Cardiac muscle cell (in vitro differentiated cells and primary cell): ENCODE data around the gene IQGAP2. TPM values are rescaled to one million over a fixed set of nuclear protein-coding genes. Genes with fewer than 3 reads are reported as not detected.

Experiments
- DNase-seq, 2 donors: peaks; one replicate each; pipeline versions ENCODE4 v3.0.0 to v3.0.0-alpha.2; 2010 to 2017; ENCODE audit warnings: low read depth in 1 of 2, low spot score in 1 of 2
- H3K27ac ChIP-seq: fragments of 200-600 bp; sonication (generic); 2 replicates; pipeline ENCODE4 v1.5.1; 2016
- H3K27me3 ChIP-seq: fragments of 200-600 bp; sonication (generic); 2 replicates; pipeline ENCODE4 v1.6.0; 2016; ENCODE audit warnings: control low read depth
- H3K36me3 ChIP-seq: fragments of 200-600 bp; sonication (generic); 2 replicates; pipeline ENCODE4 v1.5.1; 2016; ENCODE audit warnings: control low read depth
- H3K4me1 ChIP-seq: fragments of 200-600 bp; sonication (generic); 2 replicates; pipeline ENCODE4 v1.8.1; 2017; ENCODE audit warnings: low read depth, mild to moderate bottlenecking, mixed run types
- H3K4me3 ChIP-seq: fragments of 200-600 bp; sonication (generic); 2 replicates; pipeline ENCODE4 v1.5.1; 2016; ENCODE audit warnings: mild to moderate bottlenecking
- H3K9me3 ChIP-seq: fragments of 200-600 bp; sonication (generic); 2 replicates; pipeline ENCODE4 v1.5.1; 2017; ENCODE audit warnings: low read depth, mild to moderate bottlenecking, control low read depth
- CTCF ChIP-seq: IDR thresholded peaks from 2 replicates; pipeline ENCODE4 v1.5.1; 2012; ENCODE audit warnings: low read depth, mild to moderate bottlenecking, low read length
- polyA plus RNA-seq: library from polyadenylated mRNA; unstranded; fragments of >200 nt; fragmentation: Nextera tagmentation; extraction: Ambion mirVana; gene quantifications from 2 replicates; pipeline ENCODE4 v1.2.1, GENCODE V29; 2016
- total RNA-seq: library from RNA; depleted of rRNA; stranded (reverse); fragments of >200 nt; gene quantifications from 2 replicates; pipeline ENCODE4 v1.2.3, GENCODE V29; 2016

IQGAP2 gene
- total RNA-seq (8.7 and 10.8 TPM in 2 replicates), polyA plus RNA-seq (4.1 and 5.6 TPM in 2 replicates)

GRCh38 chr5:76402886-76403765 is at the start of gene IQGAP2:
Gene IQGAP2, plus strand, starts transcription at chr5:76403285. Its CDS starts 261 bp downstream, at chr5:76403546.
- no peaks in the 10 kb centered on the region for H3K36me3 ChIP-seq
- H3K9me3 ChIP-seq, result no peaks in the 10 kb centered on the region
- peak; percentile 69 for TF ChIP-seq CTCF
- peaks cover 5% of the 10 kb centered on the region for H3K27me3 ChIP-seq
- no peaks in the 10 kb centered on the region for H3K4me1 ChIP-seq
- H3K27ac ChIP-seq, result no peak within 1 kb of the TSS
- H3K4me3 ChIP-seq, result peak within 1 kb of the TSS; percentile 91
- peak; percentile 62 to 84 for DNase-seq

GRCh38 chr5:76356887-76357286 is 46.2 kb upstream of the IQGAP2 start:
- no peak overlapping the region for H3K27ac ChIP-seq
- no peaks in the 10 kb centered on the region for H3K36me3 ChIP-seq
- DNase-seq, result no peak
- H3K27me3 ChIP-seq, result no peaks in the 10 kb centered on the region
- no peaks in the 10 kb centered on the region for H3K4me1 ChIP-seq
- H3K4me3 ChIP-seq, result no peak overlapping the region
- no peak for TF ChIP-seq CTCF
- no peaks in the 10 kb centered on the region for H3K9me3 ChIP-seq

DNA sequence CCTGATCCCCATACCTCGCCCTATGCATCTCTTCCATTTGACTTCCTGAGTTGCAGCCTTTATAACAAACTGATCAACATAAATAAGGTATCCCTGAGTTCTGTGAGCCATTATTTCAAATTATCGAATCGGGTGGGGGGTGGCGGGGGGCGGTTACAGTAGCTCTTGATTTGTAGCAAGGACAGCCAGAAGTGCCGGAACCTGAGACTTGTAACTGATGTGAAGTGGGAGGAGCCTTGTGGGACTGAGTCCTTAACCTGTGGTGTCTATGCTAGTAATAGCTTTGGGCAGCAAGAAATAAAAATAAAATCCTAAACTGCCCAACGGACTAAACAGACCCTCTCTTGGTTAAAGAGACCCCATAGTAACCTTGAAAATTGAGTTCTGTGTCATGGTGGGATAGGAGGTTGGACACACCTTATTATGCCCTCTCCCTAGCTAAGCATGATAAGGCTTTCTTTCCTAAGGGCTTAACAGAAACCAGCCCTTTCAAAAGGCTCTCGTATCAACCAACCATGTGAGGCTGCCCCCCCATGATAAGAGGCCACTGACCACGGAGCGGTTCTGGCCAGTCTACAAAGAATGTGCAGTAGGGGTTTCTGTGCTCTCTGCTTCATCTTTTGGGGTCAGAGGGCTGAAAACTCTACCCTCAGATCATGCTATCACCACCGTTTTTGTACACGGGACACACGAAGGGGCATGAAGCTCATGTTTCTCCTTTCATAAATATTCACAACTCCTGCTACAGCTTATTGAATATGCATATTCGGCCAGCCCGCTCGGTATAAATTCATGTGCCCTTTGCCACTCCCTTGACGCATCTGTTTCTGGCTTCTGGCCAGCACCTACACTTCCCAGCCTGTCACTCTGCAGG is 39.5 kb upstream of the IQGAP2 start:
- Histone ChIP-seq H3K4me1 (peaks cover 9% of the 10 kb centered on the region), H3K27me3 (no peaks in the 10 kb centered on the region), H3K9me3 (no peaks in the 10 kb centered on the region), H3K36me3 (no peaks in the 10 kb centered on the region), H3K4me3 (no peak overlapping the region), H3K27ac (peak overlapping the region; percentile 25)
- DNase-seq, result peak; percentile 7 to 60
- no peak for TF ChIP-seq CTCF

- Histone ChIP-seq H3K36me3 (no peaks in the 10 kb centered on the region), H3K4me3 (no peak overlapping the region), H3K4me1 (peaks cover 9% of the 10 kb centered on the region), H3K27me3 (no peaks in the 10 kb centered on the region), H3K9me3 (no peaks in the 10 kb centered on the region), H3K27ac (no peak overlapping the region)
- DNase-seq, result no peak
- TF ChIP-seq CTCF, result no peak
Observed at GRCh38 chr5:76364226-76364589, 38.9 kb upstream of the IQGAP2 start.

DNA sequence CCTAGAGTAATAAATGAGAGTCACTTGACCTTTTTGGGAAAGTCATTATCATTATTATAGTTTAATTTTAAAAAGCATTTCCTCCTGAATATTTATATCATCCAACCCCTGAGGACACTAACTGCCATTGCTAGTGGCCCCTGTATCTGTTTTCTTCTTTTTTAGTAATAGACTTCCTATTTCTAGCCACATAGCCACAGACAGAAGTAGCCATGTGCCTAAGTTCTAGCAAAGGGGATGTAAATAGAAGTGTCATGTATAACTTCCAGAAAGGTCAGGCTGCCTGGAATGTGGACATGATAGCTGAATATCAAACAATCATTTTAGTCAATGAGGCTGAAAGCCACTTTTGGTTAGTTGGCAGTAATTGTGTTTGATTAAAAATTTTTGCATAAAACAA is 37.5 kb upstream of the IQGAP2 start:
- H3K27me3 ChIP-seq, result no peaks in the 10 kb centered on the region
- H3K4me1 ChIP-seq, result peaks cover 9% of the 10 kb centered on the region
- no peak for DNase-seq
- H3K4me3 ChIP-seq, result no peak overlapping the region
- H3K27ac ChIP-seq, result no peak overlapping the region
- no peaks in the 10 kb centered on the region for H3K9me3 ChIP-seq
- no peak for TF ChIP-seq CTCF
- no peaks in the 10 kb centered on the region for H3K36me3 ChIP-seq
